Dedifferentiated amniotic fluid mesenchymal stem cell (primary cell): ENCODE results near the gene AHNAK.
"Not testable (repeated sequence)": the region's sequence is repeated elsewhere in the genome, so short reads cannot be mapped to it uniquely, and the experiment has no call there.

Source experiments
- DNase-seq: peaks from one replicate; pipeline ENCODE4 v3.0.0-alpha.2; 2016; ENCODE audit errors: extremely low spot score

Gene AHNAK

GRCh38 chr11:62573592-62574362 is 27.2 kb upstream of the AHNAK start, which contains the start of gene EEF1G:
EEF1G (minus strand) TSS chr11:62573891; CDS start chr11:62573842, 49 bp downstream.
- peak; percentile 100 for DNase-seq

- no peak for DNase-seq
Measured at GRCh38 chr11:62573006-62573591, 26.5 kb upstream of the AHNAK start.

- no peak for DNase-seq
Measured at GRCh38 chr11:62572431-62572830, 25.8 kb upstream of the AHNAK start.

- DNase-seq, result not testable (repeated sequence)
Measured at GRCh38 chr11:62571493-62571892, 24.9 kb upstream of the AHNAK start.

GRCh38 chr11:62570903-62571302 is 24.3 kb upstream of the AHNAK start:
- not testable (repeated sequence) for DNase-seq

- DNase-seq, result no peak
Measured at GRCh38 chr11:62569611-62570010, 23.0 kb upstream of the AHNAK start.

- no peak for DNase-seq
Measured at GRCh38 chr11:62567018-62567633, 20.5 kb upstream of the AHNAK start.

GRCh38 chr11:62566247-62566646 is 19.6 kb upstream of the AHNAK start:
- no peak for DNase-seq

GRCh38 chr11:62565100-62565802 is 18.6 kb upstream of the AHNAK start:
- no peak for DNase-seq

- DNase-seq, result not testable (repeated sequence)
Measured at GRCh38 chr11:62561677-62562230, 15.1 kb upstream of the AHNAK start.

GRCh38 chr11:62560566-62561103 is 14.0 kb upstream of the AHNAK start:
- DNase-seq, result peak; percentile 98

- DNase-seq, result not testable (repeated sequence)
Measured at GRCh38 chr11:62559626-62560025, 13.0 kb upstream of the AHNAK start.

- no peak for DNase-seq
Measured at GRCh38 chr11:62559204-62559603, 12.6 kb upstream of the AHNAK start.

GRCh38 chr11:62558669-62559068 is 12.1 kb upstream of the AHNAK start:
- no peak for DNase-seq

- DNase-seq, result no peak
Measured at GRCh38 chr11:62556875-62557631, 10.4 kb upstream of the AHNAK start.

GRCh38 chr11:62556108-62556874 is 9.7 kb upstream of the AHNAK start:
- peak; percentile 96 for DNase-seq

- peak; percentile 47 for DNase-seq
Measured at GRCh38 chr11:62555464-62556107, 9.0 kb upstream of the AHNAK start.

- DNase-seq, result no peak
Measured at GRCh38 chr11:62554387-62555167, 8.0 kb upstream of the AHNAK start.

- DNase-seq, result peak; percentile 74
Measured at GRCh38 chr11:62553839-62554361, 7.3 kb upstream of the AHNAK start.
